Putamen (tissue), 1 donor: Measurements from ENCODE around the gene CNGB1.
"Not testable (repeated sequence)": the region's sequence is repeated elsewhere in the genome, so short reads cannot be mapped to it uniquely, and the experiment has no call there.

Experiments
- DNase-seq: peaks from one replicate; pipeline ENCODE4 v3.0.0-alpha.2; 2016; ENCODE audit warnings: low spot score

CNGB1 gene

DNA sequence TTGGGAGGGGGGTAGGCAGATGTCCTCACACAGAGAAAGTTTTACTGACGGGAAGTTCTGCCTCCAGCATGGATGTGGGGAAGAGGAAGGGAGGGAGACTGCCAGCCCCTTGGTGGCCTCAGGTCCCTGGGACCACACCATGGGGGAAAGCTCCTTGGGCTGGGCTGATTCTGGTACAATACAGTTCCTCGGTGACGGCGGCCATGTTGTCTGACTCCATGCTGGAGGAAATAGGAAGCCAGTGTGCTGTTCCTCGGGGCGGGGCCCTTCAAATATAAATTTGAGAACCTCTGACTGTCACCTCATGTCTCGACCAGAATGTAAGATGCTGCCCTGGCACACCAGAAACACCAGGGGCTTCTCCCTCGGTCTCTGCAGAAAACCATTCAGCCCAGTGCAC is 66.8 kb downstream of the CNGB1 start:
- DNase-seq: no peak

DNA sequence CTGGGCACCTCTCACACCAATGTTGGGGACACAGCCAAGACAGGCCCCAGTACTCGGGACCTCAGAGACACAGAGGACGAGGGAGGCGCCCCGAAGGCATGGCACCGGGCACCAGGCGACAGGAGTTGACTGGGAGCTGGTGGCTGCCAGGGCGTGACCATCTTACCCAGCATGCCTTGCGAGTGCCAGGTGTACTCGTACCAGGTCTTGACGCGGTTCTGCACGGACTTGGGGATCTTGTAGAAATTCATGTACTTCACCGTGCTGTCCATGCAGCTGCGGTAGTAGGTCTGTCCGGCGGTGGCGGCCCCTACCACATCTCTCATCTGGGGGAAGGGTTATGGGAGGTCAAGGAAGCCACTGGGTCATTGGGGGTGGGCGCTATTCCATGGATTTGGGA is 67.3 kb downstream of the CNGB1 start:
- DNase-seq: no peak

DNA sequence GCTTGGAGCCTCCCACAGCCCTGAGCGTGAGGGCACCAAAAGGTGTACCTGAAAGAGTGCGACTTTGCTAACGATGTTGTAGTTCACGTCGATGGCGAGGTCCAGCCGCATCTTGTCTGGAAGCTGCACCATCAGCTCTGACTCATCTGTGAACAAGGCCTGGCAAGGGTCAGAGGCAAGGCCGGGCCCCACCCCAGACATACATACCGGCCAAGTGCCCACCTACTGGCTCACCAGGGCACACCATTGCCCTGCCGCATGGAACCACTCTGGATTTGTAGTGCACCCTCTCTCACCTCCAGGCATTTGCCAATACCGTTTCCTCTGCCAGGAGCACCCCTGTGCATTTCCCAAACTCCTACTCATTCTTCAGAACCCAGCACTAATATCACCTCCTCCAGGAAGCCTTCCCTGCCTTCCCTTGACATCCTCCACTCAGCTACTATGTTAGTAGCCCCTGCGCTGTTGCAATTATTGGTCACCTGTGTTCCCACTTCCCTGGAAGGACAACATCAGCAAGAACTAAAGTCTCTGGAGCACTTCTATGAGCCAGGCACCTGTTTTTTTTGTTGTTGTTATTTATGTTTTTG is 69.4 kb downstream of the CNGB1 start:
- no peak for DNase-seq

DNA sequence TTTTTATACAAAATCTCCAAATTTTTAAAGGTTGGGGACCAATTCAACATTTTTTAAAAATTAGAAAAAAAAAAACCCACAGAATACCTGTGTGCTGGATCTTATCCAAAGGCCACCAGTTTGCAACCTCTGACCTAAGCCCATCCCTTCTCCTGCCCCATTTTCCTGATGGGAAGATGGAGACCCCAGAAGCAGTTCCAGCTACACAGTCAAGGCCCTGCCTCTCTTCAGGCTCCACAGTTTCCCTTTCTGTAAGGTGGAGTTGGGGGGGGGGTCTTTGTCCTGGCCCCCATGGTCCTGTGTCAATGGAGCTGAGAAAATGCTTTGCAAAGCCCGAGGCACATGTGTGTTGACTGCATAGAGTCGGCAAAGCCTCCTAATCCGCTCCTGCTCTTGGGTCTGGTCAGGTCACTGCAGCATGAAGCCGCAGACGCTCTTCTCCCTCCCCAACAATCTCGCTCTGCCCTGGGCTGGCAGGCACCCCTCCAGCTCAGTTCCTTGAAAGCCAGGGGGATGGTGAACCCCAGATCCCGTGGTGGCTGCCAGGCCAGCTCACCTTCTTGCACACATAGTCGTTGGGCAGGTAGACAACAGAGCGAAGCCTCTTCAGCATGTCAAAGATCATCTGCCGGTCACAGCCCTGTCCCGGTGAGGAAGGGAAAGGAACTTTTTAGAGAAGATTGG is 70.0 kb downstream of the CNGB1 start:
- no peak for DNase-seq

DNA sequence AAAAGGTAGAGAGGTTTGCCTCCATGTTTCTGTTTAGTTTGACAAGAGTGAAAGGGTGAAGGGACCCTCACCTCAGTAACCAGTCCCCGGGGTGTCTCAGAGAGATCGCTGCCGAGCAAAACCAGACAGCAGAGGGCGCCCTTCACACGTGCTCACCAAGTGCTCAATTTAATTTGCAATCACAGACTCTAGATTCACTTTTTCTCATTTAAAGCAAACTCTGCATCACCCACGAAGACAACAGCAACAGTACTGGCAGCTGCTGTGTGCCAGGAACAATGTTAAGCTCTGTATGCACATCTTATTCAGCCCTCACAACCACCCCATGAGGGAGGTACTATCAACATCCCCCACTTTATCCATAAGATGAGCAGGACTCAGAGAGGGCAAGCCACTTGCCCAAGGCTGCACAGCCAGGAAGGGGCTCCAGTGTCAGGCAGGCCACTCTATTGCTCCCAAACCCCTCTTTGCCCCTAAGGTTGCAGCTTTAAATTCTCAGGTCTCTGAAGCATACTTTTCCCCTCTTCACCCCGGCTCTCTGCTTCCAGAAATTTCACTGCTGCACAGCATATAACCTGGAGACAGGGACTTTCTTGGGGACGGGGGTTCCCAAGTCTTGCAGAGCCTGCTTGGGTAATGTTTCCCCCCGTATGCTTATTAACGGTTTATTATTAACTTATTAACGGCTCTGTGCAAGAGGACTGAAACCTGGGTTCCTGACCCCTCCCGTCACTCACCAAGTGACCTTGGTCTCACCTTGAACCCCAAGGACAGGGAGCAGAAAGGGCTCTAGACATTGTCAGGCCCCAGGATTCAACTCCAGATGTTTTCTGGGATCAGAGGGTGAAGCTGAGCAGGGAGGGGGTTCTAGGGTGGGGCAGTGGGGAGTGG is 70.9 kb downstream of the CNGB1 start:
- peak; percentile 52 for DNase-seq

DNA sequence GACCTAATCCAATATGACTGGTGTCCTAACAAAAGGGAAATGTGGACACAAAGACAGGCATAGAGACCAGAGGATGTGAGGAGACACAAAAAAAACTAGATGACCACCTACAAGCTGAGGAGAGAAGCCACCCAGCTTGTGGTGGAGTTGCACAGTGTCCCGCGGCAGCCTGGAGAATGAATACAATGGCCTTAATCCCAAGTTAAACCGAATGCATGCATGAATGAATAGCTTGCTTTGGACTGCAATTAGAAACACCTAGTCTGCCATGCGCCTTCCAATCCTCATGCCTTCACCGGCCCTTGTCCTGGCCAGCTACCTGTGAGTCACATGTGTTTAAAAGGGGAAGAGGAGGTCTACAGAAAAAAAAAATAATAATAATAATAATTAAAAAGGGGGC is 72.0 kb downstream of the CNGB1 start:
- no peak for DNase-seq

DNA sequence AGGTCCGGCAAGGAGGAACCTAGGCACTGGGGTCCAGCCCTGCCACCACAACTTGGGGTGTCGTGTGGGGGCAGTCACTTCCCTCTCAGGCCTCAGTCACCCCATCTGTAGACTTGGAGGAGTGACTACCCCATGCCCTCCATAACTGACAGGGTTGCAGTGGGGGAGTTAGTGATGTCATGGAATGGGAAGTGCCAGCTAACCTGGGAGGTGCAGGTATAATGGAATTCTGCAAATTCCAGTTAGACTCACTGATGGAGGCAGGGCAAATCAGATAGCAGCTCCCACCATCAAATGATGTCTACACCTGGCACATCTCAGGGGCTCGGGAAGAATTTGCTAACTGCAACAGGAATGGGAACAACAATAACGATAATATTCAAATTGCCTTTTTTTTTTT is 72.9 kb downstream of the CNGB1 start:
- no peak for DNase-seq

DNA sequence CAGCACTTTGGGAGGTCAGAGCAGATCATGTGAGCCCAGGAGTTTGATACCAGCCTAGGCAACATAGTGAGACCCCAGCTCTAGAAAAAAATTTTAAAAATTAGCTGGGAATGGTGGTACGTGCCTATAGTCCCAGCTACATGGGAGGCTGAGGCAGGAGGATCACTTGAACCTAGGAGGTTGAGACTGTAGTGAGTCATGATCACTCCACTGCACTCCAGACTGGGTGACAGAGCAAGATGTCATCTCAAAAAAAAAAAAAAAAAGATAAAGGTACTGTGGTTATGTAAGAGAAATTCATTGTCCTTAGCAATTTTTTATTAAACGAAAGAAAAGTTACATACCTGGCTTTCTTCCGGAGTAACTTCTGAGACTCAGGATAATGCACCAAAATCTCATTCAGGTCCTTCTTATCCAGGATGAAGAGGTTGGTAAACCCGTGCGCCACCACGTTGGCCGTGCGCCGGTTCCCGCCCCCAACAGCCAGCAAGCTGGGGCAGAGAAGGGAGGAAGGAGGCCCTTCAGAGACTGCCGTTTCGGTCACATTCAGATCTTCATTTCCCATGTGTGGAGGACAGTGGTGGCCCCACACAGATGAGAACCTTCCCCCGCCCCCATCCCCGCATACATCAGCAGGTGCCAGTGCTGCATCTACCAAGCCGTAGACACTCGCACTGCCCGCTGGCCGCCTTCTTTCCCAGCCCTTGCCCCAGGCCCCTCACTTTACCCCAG is 73.7 kb downstream of the CNGB1 start:
- no peak for DNase-seq

DNA sequence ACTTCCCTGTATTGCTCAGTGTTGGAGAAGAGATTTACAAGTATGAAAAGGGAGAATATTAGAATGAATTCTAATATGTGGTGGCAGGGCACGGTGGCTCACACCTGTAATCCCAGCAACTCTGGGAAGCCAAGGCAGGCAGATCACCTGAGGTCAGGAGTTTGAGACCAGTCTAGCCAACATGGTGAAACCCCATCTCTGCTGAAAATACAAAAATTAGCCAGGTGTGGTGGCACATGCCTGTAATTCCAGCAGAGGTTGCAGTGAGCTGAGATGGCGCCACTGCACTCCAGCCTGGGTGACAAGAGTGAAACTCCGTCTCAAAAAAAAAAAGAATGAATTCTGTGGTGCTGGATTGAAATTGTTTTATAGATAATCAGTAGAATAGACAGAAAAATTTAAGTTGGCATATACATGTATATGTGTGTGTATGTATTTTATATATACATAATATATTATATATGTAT is 75.8 kb downstream of the CNGB1 start:
- not testable (repeated sequence) for DNase-seq

DNA sequence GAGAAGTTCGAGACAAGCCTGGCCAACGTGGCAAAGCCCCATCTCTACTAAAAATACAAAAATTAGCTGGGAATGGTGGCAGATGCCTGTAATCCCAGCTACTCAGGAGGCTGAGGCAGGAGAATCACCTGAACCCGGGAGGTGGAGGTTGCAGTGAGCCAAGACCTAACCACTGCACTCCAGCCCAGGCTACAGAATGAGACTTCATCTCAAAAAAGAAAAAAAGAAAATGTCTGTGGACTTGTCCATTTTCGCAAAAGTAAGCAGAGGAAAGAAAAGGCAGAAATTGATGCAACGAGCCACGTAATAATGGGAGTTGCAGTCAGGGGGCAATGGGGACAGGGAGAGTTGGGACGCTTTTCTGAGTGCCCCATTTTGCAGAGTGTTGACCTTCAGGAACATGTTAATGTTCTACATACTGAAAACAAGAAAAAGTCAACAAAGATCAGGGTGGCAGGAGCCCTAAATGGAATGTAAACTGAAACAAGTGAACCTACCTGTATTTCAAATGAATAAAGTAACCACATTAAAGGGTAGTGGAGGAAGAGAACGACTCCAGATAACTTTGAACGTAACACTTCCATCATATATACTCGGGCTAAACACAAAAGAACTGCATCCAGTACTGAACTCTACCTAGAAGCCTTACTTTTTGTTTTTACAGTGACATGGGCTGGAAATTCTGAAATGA is 76.4 kb downstream of the CNGB1 start:
- no peak for DNase-seq

DNA sequence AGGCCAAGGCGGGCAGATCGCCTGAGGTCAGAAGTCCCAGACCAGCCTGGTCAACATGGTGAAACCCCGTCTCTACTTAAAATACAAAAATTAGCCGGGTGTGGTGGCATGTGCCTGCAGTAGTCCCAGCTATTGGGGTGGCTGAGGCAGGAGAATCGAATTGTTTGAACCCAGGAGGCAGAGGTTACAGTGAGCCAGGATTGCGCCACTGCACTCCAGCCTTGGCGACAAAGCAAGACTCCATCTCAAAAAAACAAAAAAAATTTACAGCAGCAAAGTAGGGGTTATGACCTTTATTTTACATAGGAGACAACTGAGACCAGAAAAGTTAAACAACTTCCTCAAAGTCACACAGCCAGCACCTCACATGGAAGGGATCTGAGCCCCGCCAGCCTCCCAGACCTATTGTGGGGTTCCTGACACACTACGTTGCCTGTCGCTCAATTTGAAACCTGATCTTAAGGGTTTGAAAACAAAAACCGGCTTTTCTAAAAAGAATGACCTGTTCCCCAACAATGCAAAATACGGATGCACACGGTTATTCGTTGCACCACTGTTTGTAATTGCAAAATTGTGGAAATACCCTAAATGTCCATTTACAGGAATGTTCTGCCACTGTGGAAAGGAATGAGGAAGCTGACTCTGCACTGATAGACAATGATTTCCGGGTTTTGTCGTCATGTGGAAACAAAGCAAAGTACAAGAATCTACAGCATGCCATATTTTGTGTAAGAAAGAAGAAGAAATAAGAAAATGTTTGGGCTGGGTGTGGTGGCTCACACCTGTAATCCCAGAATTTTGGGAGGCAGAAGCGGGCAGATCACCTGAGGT is 77.2 kb downstream of the CNGB1 start:
- DNase-seq: no peak

DNA sequence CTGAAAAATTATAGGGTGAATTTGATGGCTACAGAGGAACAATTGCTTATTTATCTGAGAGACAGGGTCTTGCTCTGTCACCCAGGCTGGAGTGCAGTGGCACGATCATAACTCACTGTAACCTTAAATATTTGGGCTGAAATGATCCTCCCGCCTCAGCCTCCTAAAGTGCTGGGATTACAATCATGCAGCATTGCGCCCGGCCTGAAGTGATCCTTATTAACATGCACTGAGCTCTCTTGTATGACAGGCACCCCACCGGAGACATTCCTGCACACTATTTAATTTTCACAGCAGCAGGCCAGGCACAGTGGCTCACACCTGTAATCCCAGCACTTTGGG is 77.7 kb downstream of the CNGB1 start:
- DNase-seq: no peak

DNA sequence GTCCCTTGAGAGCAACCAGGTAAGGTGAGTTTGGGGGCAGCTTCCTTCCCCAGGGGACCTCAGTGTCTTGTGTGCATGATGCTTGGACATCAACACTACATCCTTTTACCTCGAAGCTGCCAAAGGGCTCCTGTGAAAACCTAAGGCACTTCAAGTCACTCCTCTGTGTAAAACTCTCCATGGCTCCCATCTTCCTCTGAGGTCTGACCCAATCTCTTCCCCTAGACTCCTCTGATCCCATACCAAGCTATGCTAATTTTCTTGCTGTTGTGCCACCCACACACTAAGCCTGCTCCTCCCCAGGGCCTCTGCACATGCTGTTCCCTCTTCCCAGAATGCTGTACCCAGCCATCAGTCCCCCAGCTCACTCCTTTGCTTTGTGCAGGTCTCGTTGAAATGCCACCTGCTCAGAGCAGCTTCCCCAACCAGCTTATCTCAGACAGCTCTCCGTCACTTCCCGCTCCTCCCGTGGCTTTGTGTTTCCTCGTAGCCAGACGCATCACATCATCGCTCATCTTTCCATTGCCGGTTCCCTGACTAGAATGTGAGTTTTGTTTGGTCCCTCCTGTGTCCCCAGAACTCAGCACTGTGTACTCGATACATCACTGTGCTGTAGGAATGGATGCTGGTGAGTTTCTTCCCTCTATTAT is 78.4 kb downstream of the CNGB1 start:
- DNase-seq: no peak

DNA sequence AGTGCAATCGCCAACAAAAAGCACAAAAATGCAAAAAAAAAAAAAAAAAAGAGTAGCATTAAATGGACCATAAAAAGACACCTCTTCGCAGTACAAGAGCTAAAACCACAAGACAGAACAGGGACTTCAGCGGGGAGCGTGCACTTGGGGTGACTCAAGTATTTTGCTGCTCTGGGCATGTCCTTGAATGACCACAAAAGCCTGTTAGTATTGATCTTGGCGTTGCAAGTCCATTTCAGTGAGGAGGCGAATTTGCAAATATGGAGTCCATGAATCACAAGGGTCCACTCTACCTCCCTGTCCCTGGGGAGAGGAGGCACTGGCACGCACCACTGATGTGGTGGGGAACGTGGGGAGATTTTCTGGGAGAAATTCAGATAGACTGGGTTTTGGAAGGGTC is 78.9 kb downstream of the CNGB1 start:
- DNase-seq: no peak

DNA sequence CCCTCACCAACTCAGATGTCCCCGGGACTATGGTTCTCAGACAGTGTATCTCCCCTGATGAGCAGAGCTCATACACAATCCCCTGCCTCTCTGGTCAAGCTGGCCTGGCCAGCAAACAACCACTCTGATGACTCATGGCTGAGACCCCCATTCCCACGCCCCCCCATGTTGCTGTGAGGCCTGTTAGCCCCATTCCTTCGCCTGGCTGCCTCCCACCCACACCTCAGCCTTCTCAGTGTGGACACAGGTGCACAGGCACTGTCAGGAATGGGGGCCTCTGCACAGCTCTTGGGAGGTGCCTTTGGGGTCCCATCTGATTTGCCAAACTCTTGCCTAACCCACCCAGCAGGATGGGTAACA is 80.2 kb downstream of the CNGB1 start:
- DNase-seq: no peak

DNA sequence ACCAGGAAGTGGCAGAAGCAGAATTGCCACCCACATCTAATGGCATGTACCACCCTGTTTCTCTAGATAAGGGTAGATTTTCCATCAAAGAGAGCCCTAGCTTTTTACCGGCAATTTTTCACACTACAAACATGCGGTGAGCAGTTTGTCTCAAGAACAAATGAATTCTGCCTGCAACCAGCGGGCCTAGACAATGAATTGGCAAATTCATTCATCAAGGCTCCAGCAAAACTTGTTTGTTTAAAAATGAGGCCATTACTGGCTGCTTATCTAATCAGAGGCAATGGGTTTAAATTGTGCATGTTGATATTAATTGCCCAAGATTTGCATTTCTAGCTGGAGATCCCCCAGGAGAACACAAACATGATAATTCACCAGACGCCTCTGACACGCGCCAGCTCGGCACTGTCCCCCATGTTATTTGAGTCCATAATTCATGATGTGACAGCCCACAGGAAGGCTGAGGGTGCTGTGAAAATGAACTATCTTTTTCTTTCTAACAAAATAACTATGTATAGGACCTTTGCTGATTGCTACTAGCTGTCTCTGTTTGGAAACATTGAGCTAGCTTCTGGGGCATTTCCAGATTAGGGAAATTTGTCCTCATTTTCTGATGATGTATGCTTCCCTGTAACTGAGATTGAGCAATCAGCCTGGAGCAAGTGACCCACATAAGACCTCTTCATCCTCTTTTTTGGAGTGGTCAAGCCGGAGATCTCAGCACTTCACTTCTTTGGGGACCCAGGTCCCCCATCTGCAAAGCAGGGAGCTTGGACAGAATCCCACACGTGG is 80.8 kb downstream of the CNGB1 start:
- DNase-seq: no peak

DNA sequence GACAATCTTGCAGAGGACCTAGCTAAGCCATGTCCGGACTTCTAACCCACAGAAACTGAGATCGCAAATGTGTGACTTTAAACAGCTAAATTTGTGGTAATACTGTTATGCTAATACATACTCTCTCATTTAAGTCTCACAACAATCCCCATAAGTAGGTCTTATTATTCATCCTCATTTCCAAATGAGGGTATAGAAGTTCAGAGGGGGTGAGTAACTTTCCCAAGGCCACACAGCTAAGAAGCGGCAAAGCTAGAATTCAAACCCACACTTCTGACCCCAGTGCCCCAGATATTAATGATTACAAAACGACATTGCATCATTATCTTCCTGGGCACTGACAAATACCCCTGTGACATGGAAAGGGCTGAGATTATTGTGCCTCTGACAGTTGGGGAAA is 81.4 kb downstream of the CNGB1 start:
- DNase-seq: no peak

DNA sequence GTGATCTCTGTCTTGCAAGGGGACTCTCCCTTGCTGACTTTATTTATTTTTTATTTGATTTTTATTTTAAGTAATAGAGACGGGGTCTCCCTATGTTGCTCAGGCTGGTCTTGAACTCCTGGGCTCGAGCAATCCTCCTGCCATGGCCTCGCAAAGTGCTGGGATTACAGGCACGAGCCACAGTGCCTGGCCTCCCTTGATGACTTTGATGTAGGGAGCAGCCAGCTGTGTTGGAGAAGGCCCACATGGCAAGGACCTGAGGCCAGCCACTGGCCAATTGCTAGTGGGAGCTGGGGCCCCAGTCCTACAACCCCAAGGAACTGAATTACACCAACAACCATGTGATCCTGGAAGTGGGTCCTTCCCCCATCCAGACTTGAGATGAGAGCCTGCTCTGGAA is 81.8 kb downstream of the CNGB1 start:
- DNase-seq: no peak

DNA sequence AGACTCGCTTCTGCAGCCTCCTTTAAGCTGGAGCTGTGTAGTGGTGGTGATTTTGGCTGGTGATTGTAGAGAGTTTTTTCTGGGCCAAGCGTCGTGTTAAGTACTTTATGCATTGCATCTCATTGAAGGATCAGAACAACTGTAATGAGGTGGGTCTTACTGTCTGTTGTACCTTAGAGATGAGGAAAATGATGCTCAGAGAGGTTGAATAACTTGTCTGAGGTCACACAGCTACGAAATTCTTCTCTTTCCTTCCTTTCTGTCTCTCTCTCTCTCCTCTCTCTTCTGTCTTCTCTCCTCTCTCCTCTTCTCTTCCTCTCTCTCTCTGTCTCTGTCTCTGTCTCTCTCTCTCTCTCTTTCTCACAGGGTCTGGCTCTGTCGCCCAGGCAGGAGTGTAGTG is 82.8 kb downstream of the CNGB1 start:
- DNase-seq: no peak

DNA sequence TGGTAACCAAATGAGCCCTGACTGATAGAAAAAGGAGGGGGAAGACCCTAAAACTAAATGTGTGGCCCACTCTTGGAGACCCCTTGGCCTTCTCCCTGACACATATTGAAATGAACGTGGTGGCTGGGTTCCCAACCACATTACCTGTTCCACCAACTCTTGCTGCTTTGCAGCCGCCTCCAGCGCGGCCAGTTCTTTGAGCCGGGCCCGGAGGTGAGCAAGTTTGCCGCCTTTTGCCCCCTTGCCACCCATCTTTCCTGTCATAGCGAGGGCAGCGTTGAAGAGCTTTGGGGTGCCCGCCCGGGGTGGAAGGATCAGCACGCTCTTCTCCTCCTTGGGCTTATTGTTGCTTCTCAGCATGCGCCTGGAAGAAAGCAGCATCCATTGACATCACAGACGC is 83.2 kb downstream of the CNGB1 start:
- no peak for DNase-seq
